ENCODE measurements around the gene C2orf15.

DNA sequence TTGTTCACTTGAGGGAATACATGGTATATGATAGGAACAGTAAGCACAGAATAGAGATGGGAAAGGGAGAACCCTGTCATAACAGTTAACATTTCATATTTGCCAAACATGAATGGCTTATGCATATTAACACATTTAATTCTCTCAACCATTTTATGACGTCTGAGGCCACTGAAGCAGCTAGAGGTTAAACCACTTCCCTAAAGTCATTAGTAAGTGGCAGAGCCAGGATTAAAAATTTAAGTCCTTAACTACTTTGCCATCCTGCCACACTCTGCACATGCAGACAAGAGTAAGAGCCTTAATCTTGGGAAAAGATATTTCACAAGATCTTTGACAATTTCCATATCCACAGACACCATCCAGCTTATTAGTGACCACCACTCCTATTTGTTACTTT, 15.4 kb downstream of the C2orf15 start:
- TF ChIP-seq POLR2A (IDR thresholded peaks at IDR 0.05; ENCODE audit: low read length) (no peak), MYC (IDR thresholded peaks at IDR 0.05; ENCODE audit: borderline replicate concordance, low read length) (no peak), CEBPB (IDR thresholded peaks at IDR 0.05) (no peak), JUN (IDR thresholded peaks at IDR 0.05) (no peak), ZSCAN20 (CRISPR knock-in tag; IDR thresholded peaks at IDR 0.05) (no peak), JUNB (IDR thresholded peaks at IDR 0.05) (no peak), RCOR1 (IDR thresholded peaks at IDR 0.05; ENCODE audit: low read depth, low read length) (no peak)
- TF ChIP-seq, protein P1, sequence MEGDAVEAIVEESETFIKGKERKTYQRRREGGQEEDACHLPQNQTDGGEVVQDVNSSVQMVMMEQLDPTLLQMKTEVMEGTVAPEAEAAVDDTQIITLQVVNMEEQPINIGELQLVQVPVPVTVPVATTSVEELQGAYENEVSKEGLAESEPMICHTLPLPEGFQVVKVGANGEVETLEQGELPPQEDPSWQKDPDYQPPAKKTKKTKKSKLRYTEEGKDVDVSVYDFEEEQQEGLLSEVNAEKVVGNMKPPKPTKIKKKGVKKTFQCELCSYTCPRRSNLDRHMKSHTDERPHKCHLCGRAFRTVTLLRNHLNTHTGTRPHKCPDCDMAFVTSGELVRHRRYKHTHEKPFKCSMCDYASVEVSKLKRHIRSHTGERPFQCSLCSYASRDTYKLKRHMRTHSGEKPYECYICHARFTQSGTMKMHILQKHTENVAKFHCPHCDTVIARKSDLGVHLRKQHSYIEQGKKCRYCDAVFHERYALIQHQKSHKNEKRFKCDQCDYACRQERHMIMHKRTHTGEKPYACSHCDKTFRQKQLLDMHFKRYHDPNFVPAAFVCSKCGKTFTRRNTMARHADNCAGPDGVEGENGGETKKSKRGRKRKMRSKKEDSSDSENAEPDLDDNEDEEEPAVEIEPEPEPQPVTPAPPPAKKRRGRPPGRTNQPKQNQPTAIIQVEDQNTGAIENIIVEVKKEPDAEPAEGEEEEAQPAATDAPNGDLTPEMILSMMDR (IDR thresholded peaks at IDR 0.05), result no peak
- TF ChIP-seq, protein P2, sequence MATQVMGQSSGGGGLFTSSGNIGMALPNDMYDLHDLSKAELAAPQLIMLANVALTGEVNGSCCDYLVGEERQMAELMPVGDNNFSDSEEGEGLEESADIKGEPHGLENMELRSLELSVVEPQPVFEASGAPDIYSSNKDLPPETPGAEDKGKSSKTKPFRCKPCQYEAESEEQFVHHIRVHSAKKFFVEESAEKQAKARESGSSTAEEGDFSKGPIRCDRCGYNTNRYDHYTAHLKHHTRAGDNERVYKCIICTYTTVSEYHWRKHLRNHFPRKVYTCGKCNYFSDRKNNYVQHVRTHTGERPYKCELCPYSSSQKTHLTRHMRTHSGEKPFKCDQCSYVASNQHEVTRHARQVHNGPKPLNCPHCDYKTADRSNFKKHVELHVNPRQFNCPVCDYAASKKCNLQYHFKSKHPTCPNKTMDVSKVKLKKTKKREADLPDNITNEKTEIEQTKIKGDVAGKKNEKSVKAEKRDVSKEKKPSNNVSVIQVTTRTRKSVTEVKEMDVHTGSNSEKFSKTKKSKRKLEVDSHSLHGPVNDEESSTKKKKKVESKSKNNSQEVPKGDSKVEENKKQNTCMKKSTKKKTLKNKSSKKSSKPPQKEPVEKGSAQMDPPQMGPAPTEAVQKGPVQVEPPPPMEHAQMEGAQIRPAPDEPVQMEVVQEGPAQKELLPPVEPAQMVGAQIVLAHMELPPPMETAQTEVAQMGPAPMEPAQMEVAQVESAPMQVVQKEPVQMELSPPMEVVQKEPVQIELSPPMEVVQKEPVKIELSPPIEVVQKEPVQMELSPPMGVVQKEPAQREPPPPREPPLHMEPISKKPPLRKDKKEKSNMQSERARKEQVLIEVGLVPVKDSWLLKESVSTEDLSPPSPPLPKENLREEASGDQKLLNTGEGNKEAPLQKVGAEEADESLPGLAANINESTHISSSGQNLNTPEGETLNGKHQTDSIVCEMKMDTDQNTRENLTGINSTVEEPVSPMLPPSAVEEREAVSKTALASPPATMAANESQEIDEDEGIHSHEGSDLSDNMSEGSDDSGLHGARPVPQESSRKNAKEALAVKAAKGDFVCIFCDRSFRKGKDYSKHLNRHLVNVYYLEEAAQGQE (IDR thresholded peaks at IDR 0.05), result no peak
- TF ChIP-seq, protein P3, sequence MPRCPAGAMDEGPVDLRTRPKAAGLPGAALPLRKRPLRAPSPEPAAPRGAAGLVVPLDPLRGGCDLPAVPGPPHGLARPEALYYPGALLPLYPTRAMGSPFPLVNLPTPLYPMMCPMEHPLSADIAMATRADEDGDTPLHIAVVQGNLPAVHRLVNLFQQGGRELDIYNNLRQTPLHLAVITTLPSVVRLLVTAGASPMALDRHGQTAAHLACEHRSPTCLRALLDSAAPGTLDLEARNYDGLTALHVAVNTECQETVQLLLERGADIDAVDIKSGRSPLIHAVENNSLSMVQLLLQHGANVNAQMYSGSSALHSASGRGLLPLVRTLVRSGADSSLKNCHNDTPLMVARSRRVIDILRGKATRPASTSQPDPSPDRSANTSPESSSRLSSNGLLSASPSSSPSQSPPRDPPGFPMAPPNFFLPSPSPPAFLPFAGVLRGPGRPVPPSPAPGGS (IDR thresholded peaks at IDR 0.05), result no peak
- TF ChIP-seq, protein P4, sequence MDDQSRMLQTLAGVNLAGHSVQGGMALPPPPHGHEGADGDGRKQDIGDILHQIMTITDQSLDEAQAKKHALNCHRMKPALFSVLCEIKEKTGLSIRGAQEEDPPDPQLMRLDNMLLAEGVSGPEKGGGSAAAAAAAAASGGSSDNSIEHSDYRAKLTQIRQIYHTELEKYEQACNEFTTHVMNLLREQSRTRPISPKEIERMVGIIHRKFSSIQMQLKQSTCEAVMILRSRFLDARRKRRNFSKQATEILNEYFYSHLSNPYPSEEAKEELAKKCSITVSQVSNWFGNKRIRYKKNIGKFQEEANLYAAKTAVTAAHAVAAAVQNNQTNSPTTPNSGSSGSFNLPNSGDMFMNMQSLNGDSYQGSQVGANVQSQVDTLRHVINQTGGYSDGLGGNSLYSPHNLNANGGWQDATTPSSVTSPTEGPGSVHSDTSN (IDR thresholded peaks at IDR 0.05), result no peak
- TF ChIP-seq, protein P5, sequence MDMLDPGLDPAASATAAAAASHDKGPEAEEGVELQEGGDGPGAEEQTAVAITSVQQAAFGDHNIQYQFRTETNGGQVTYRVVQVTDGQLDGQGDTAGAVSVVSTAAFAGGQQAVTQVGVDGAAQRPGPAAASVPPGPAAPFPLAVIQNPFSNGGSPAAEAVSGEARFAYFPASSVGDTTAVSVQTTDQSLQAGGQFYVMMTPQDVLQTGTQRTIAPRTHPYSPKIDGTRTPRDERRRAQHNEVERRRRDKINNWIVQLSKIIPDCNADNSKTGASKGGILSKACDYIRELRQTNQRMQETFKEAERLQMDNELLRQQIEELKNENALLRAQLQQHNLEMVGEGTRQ (IDR thresholded peaks at IDR 0.05), result no peak

All from A549 (cell line).